Measurements from ENCODE around the gene CYP2U1. TPM values are rescaled to one million over a fixed set of nuclear protein-coding genes. Genes with fewer than 3 reads are reported as not detected.
"Not testable (repeated sequence)": the region's sequence is repeated elsewhere in the genome, so short reads cannot be mapped to it uniquely, and the experiment has no call there.

Gene CYP2U1
- total RNA-seq, 2 experiments from 2014 or later = 2.9 to 4.0 TPM

DNA sequence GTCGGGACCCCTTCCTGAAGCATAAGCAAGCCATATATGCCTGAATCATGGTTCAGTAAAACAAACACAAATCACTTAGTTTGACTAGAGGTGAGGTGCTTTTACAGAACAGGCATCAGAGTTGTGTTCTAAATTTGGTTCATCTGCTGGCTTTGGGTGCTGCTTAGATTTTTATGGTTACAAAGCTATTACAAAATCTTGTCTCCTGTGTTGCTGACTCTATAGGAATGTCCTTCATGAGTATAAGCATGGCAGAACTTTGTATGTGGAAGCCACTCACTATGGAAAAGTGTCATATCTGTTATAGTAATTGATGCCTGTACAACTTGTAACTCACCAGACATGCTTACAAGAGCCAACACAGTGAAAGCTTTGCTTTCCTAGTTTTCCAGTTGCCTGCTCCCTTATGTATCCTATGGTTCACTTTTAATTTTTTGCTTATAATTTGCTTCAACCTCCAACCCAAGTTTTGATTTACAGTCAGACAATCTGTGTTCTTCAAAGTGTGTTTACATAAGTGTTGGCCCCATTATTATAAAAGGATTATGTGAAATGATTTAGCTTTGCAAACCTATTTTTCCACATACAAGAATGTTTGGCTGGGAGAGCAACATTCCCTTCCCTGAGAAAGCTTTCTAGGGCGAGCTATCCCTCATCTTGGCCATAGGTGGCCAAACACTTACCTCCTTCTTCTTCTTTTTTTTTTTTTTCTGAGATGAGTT, 30.0 kb upstream of the CYP2U1 start:
- intact Hi-C loops (cut with DNase I, micrococcal nuclease) = no loop called here
- CTCF ChIA-PET = interaction anchor here (0.6 kb wide), 1 partner anchor 11 kb away, joined by 3 read pairs; no protein-coding TSS in a partner anchor
- no peaks in the 10 kb centered on the region for H3K9me3 Mint-ChIP-seq
- no peaks in the 10 kb centered on the region for H3K4me1 Mint-ChIP-seq (ENCODE audit: low read depth)
- no peak overlapping the region for H3K27ac Mint-ChIP-seq
- POLR2A ChIA-PET = interaction anchor here (1.0 kb wide), 1 partner anchor 12 kb away, joined by 3 read pairs; no protein-coding TSS in a partner anchor
- Histone ChIP-seq H3K9me3 (ENCODE audit: control insufficient read depth in 1 of 2, insufficient read depth in 1 of 2, low read length in 2 of 2) (no peaks in the 10 kb centered on the region), H3K27ac (ENCODE audit: low read depth in 1 of 2, low read length in 2 of 2) (no peak overlapping the region), H3K4me3 (ENCODE audit: low read length) (no peak overlapping the region), H3K4me1 (ENCODE audit: insufficient read depth, low read length) (no peaks in the 10 kb centered on the region), H3K27me3 (ENCODE audit: control insufficient read depth in 1 of 2, insufficient read depth in 2 of 2, low read length in 2 of 2) (peaks cover 2 to 3% of the 10 kb centered on the region in 2 experiments), H3K36me3 (ENCODE audit: insufficient read depth, low read length) (no peaks in the 10 kb centered on the region)
- H3K27me3 Mint-ChIP-seq = peaks cover 17% of the 10 kb centered on the region
- ATAC-seq (ENCODE audit: poor library complexity) (no peak), DNase-seq (no peak)
- TF ChIP-seq CTCF (IDR thresholded peaks at IDR 0.05) = no peak
- no peaks in the 10 kb centered on the region for H3K36me3 Mint-ChIP-seq (ENCODE audit: low read depth)
- no peak overlapping the region for H3K4me3 Mint-ChIP-seq

GRCh38 chr4:107902715-107903114, 28.6 kb upstream of the CYP2U1 start:
- Mint-ChIP-seq H3K4me3 (no peak overlapping the region), H3K9me3 (no peaks in the 10 kb centered on the region), H3K4me1 (ENCODE audit: low read depth) (no peaks in the 10 kb centered on the region), H3K27ac (no peak overlapping the region), H3K36me3 (ENCODE audit: low read depth) (no peaks in the 10 kb centered on the region), H3K27me3 (peaks cover 13% of the 10 kb centered on the region)
- intact Hi-C loops (cut with DNase I, micrococcal nuclease) = no loop called here
- CTCF ChIA-PET = interaction anchor here (0.9 kb wide), 1 partner anchor 10 kb away, joined by 3 read pairs; no protein-coding TSS in a partner anchor
- Histone ChIP-seq H3K9me3 (ENCODE audit: control insufficient read depth in 1 of 2, insufficient read depth in 1 of 2, low read length in 2 of 2) (no peaks in the 10 kb centered on the region), H3K4me3 (ENCODE audit: low read length) (no peak overlapping the region), H3K27me3 (ENCODE audit: control insufficient read depth in 1 of 2, insufficient read depth in 2 of 2, low read length in 2 of 2) (peaks cover 2 to 3% of the 10 kb centered on the region in 2 experiments), H3K4me1 (ENCODE audit: insufficient read depth, low read length) (no peaks in the 10 kb centered on the region), H3K27ac (ENCODE audit: low read depth in 1 of 2, low read length in 2 of 2) (no peak overlapping the region), H3K36me3 (ENCODE audit: insufficient read depth, low read length) (no peaks in the 10 kb centered on the region)
- ATAC-seq (ENCODE audit: poor library complexity) (no peak), DNase-seq (no peak)
- TF ChIP-seq CTCF (IDR thresholded peaks at IDR 0.05) = no peak
- POLR2A ChIA-PET = no interaction called here

GRCh38 chr4:107905082-107905481, 26.3 kb upstream of the CYP2U1 start:
- H3K27me3 ChIP-seq (ENCODE audit: control insufficient read depth in 1 of 2, insufficient read depth in 2 of 2, low read length in 2 of 2); H3K27ac ChIP-seq (ENCODE audit: low read depth in 1 of 2, low read length in 2 of 2); CTCF ChIA-PET; H3K9me3 ChIP-seq (ENCODE audit: control insufficient read depth in 1 of 2, insufficient read depth in 1 of 2, low read length in 2 of 2); H3K27me3 Mint-ChIP-seq; H3K4me1 ChIP-seq (ENCODE audit: insufficient read depth, low read length); DNase-seq; H3K4me3 Mint-ChIP-seq; H3K4me3 ChIP-seq (ENCODE audit: low read length); ATAC-seq (ENCODE audit: poor library complexity); H3K36me3 ChIP-seq (ENCODE audit: insufficient read depth, low read length); POLR2A ChIA-PET; H3K36me3 Mint-ChIP-seq (ENCODE audit: low read depth); intact Hi-C loops (cut with DNase I, micrococcal nuclease); H3K27ac Mint-ChIP-seq; H3K4me1 Mint-ChIP-seq (ENCODE audit: low read depth); H3K9me3 Mint-ChIP-seq: not testable (repeated sequence)
